ENCODE data around the gene ATF4. TPM values are rescaled to one million over a fixed set of nuclear protein-coding genes. Genes with fewer than 3 reads are reported as not detected.

ATF4 gene
- total and polyA plus RNA-seq, 7 experiments from 2014 or later: 68.9 to 293 (median 243) TPM

DNA sequence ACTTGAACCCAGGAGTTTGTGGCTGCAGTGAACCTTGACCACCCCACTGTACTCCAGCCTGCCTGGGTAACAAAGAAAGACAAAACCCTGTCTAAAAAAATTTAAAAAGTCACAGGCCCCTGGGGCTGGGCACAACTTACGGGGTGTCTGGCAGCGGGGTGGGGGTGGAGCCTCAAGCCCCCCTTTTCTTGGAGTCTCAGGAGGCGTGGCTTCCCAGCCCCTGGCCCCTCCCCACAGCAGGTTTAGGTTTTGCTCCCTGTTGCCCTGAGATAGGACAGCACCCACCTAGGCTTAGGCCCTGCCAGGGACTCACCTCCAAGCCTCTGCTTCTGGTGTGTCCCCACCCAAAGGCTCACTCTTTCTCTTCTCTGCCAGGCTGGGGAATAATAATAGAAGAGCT lies 41.1 kb upstream of the ATF4 start:
- Mint-ChIP-seq H3K4me3 (no peak overlapping the region), H3K9me3 (no peaks in the 10 kb centered on the region), H3K27me3 (no peaks in the 10 kb centered on the region), H3K36me3 (no peaks in the 10 kb centered on the region), H3K27ac (no peak overlapping the region), H3K4me1 (peaks cover 0 to 5% (median 0%) of the 10 kb centered on the region in 7 donors)
- no peak overlapping the region for H3K4me3 ChIP-seq (ENCODE audit: low read length)
- H3K36me3 ChIP-seq (ENCODE audit: control insufficient read depth in 2 of 3, insufficient read depth in 3 of 3, low read length in 3 of 3): no peaks in the 10 kb centered on the region
- intact Hi-C loops (cut with micrococcal nuclease): no loop called here
- DNase-seq: no peak
- no peaks in the 10 kb centered on the region for H3K9me3 ChIP-seq (ENCODE audit: control insufficient read depth in 2 of 3, low read length in 3 of 3)
- no peak for ATAC-seq
- ChIA-PET POLR2A (interaction anchor here (1.3 to 1.5 kb wide), 2 partner anchors 11 to 14 kb away, joined by 3 to 4 read pairs; no protein-coding TSS in a partner anchor), CTCF (interaction anchor here (1.0 to 1.2 kb wide), 2 partner anchors 11 to 15 kb away, joined by 3 to 4 read pairs; no protein-coding TSS in a partner anchor)
- H3K4me1 ChIP-seq (ENCODE audit: control insufficient read depth in 2 of 2, insufficient read depth in 2 of 2, low read length in 2 of 2): no peaks in the 10 kb centered on the region
- H3K27me3 ChIP-seq (ENCODE audit: control insufficient read depth in 2 of 2, insufficient read depth in 2 of 2, low read length in 2 of 2): no peaks in the 10 kb centered on the region
- no peak overlapping the region for H3K27ac ChIP-seq (ENCODE audit: low read depth, low read length)

DNA sequence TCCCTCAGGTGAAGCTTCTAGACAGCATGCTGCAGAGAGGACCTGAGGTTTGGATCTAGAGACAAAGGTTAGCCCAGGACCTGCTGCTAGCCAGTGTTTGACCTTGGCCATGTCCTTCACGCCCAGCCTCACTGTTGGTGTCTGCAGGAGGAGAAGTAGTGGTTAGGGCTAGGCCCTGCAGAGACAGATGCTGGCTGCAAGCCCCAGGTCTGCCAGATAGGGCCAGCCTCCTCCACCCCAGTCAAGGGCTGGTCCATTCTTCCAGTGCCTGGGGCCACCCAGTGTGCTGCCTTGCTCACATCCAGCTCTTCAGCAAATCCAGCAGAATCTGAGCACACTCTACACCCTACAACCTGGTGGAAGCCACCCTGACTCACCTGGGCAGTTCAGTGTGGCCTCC lies 39.8 kb upstream of the ATF4 start:
- H3K9me3 Mint-ChIP-seq: no peaks in the 10 kb centered on the region
- no peaks in the 10 kb centered on the region for H3K36me3 Mint-ChIP-seq
- H3K4me1 Mint-ChIP-seq: peaks cover 0 to 5% (median 0%) of the 10 kb centered on the region in 7 donors
- Histone ChIP-seq H3K4me3 (ENCODE audit: low read length) (no peak overlapping the region), H3K4me1 (ENCODE audit: control insufficient read depth in 2 of 2, insufficient read depth in 2 of 2, low read length in 2 of 2) (no peaks in the 10 kb centered on the region), H3K27me3 (ENCODE audit: control insufficient read depth in 2 of 2, insufficient read depth in 2 of 2, low read length in 2 of 2) (no peaks in the 10 kb centered on the region), H3K9me3 (ENCODE audit: control insufficient read depth in 2 of 3, low read length in 3 of 3) (no peaks in the 10 kb centered on the region), H3K36me3 (ENCODE audit: control insufficient read depth in 2 of 3, insufficient read depth in 3 of 3, low read length in 3 of 3) (no peaks in the 10 kb centered on the region), H3K27ac (ENCODE audit: low read depth, low read length) (no peak overlapping the region)
- DNase-seq: no peak
- H3K27ac Mint-ChIP-seq: no peak overlapping the region
- H3K4me3 Mint-ChIP-seq: no peak overlapping the region
- intact Hi-C loops (cut with micrococcal nuclease): no loop called here
- POLR2A ChIA-PET: no interaction called here
- CTCF ChIA-PET: no interaction called here
- ATAC-seq: no peak
- peaks cover 0 to 2% (median 0%) of the 10 kb centered on the region in 5 donors for H3K27me3 Mint-ChIP-seq

DNA sequence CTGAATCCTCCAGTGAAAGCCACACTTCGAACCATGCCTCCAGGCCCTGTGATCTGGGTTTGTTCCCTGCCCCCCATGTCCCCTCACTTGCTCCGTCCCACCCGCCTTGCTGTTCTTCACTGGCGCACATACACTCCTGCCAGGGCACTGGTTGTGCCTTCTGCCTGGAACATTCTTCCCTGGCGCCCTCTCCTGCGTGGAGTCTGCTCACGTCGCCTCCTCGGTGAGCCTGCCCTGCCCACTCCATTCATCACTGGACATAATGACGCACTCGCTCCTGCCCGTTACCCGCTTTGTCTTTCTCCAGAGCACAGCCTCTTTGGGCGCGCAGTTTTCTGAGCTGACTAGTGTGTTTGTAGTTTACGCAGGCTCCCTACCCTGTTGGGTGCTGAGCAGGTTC lies 39.3 kb upstream of the ATF4 start:
- no peaks in the 10 kb centered on the region for H3K36me3 ChIP-seq (ENCODE audit: control insufficient read depth in 2 of 3, insufficient read depth in 3 of 3, low read length in 3 of 3)
- Mint-ChIP-seq H3K4me1 (peaks cover 0 to 5% (median 0%) of the 10 kb centered on the region in 7 donors), H3K36me3 (no peaks in the 10 kb centered on the region), H3K4me3 (no peak overlapping the region), H3K27ac (no peak overlapping the region), H3K9me3 (no peaks in the 10 kb centered on the region), H3K27me3 (peaks cover 0 to 2% (median 0%) of the 10 kb centered on the region in 5 donors)
- ATAC-seq (no peak), DNase-seq (no peak)
- H3K27ac ChIP-seq (ENCODE audit: low read depth, low read length): no peak overlapping the region
- POLR2A ChIA-PET: no interaction called here
- CTCF ChIA-PET: no interaction called here
- no peak overlapping the region for H3K4me3 ChIP-seq (ENCODE audit: low read length)
- H3K9me3 ChIP-seq (ENCODE audit: control insufficient read depth in 2 of 3, low read length in 3 of 3): no peaks in the 10 kb centered on the region
- intact Hi-C loops (cut with micrococcal nuclease): no loop called here
- H3K27me3 ChIP-seq (ENCODE audit: control insufficient read depth in 2 of 2, insufficient read depth in 2 of 2, low read length in 2 of 2): no peaks in the 10 kb centered on the region
- H3K4me1 ChIP-seq (ENCODE audit: control insufficient read depth in 2 of 2, insufficient read depth in 2 of 2, low read length in 2 of 2): no peaks in the 10 kb centered on the region

DNA sequence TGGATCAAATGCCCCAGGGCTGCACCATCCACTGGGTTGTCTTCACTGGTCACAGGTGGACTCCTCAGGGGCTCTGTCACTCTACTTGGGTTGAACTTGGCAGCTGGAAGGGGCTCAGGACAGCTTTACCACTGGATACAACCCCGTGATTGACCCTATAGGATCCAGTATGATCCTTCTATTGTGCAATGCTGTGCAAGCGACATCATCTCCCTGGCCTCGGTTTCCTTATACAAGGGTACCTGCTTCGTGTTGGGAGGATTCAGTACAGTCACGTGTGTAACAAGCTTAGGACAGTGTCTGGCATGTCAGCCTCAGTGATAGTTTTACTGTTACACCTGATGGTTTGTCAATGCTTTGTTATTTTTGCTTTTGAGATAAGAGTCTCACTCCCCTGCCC lies 38.8 kb upstream of the ATF4 start:
- intact Hi-C loops (cut with micrococcal nuclease): no loop called here
- H3K4me3 Mint-ChIP-seq: no peak overlapping the region
- Histone ChIP-seq H3K9me3 (ENCODE audit: control insufficient read depth in 2 of 3, low read length in 3 of 3) (no peaks in the 10 kb centered on the region), H3K36me3 (ENCODE audit: control insufficient read depth in 2 of 3, insufficient read depth in 3 of 3, low read length in 3 of 3) (no peaks in the 10 kb centered on the region), H3K27me3 (ENCODE audit: control insufficient read depth in 2 of 2, insufficient read depth in 2 of 2, low read length in 2 of 2) (no peaks in the 10 kb centered on the region), H3K4me3 (ENCODE audit: low read length) (no peak overlapping the region), H3K27ac (ENCODE audit: low read depth, low read length) (no peak overlapping the region), H3K4me1 (ENCODE audit: control insufficient read depth in 2 of 2, insufficient read depth in 2 of 2, low read length in 2 of 2) (no peaks in the 10 kb centered on the region)
- POLR2A ChIA-PET: no interaction called here
- no peaks in the 10 kb centered on the region for H3K9me3 Mint-ChIP-seq
- H3K27me3 Mint-ChIP-seq: peaks cover 0 to 2% (median 0%) of the 10 kb centered on the region in 5 donors
- DNase-seq (no peak), ATAC-seq (no peak)
- no peaks in the 10 kb centered on the region for H3K36me3 Mint-ChIP-seq
- peaks cover 0 to 5% (median 0%) of the 10 kb centered on the region in 7 donors for H3K4me1 Mint-ChIP-seq
- CTCF ChIA-PET: interaction anchor here (0.7 kb wide), 1 partner anchor 14 kb away, joined by 3 read pairs; no protein-coding TSS in a partner anchor
- H3K27ac Mint-ChIP-seq: no peak overlapping the region

DNA sequence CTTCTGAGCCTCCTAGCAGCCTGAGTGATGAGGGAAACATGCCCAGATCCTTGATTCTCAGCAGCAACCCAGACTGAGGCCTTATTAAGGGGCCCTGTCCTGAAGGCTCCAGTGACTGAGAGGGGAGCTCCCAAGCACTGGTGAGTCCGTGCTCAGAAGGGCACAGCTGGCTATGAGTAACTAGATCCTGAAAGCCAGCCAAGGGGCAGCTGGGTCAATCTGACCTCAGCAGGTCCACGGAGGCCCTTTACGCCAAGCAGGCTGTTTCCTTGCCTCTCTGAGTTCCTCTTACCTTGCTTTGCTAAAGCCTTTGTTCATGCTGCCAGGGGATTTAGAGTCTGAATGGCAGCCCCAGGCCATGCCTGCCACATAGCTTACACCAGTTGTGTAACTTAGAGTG lies 37.6 kb upstream of the ATF4 start:
- Histone ChIP-seq H3K9me3 (ENCODE audit: control insufficient read depth in 2 of 3, low read length in 3 of 3) (no peaks in the 10 kb centered on the region), H3K4me3 (ENCODE audit: low read length) (no peak overlapping the region), H3K4me1 (ENCODE audit: control insufficient read depth in 2 of 2, insufficient read depth in 2 of 2, low read length in 2 of 2) (no peaks in the 10 kb centered on the region), H3K27ac (ENCODE audit: low read depth, low read length) (no peak overlapping the region), H3K36me3 (ENCODE audit: control insufficient read depth in 2 of 3, insufficient read depth in 3 of 3, low read length in 3 of 3) (no peaks in the 10 kb centered on the region), H3K27me3 (ENCODE audit: control insufficient read depth in 2 of 2, insufficient read depth in 2 of 2, low read length in 2 of 2) (no peaks in the 10 kb centered on the region)
- H3K4me3 Mint-ChIP-seq: no peak overlapping the region
- H3K27me3 Mint-ChIP-seq: peaks cover 0 to 2% (median 0%) of the 10 kb centered on the region in 5 donors
- no peak overlapping the region for H3K27ac Mint-ChIP-seq
- DNase-seq (no peak), ATAC-seq (no peak)
- intact Hi-C loops (cut with micrococcal nuclease): no loop called here
- ChIA-PET CTCF (no interaction called here), POLR2A (no interaction called here)
- no peaks in the 10 kb centered on the region for H3K36me3 Mint-ChIP-seq
- peaks cover 0 to 5% (median 0%) of the 10 kb centered on the region in 7 donors for H3K4me1 Mint-ChIP-seq
- H3K9me3 Mint-ChIP-seq: no peaks in the 10 kb centered on the region

DNA sequence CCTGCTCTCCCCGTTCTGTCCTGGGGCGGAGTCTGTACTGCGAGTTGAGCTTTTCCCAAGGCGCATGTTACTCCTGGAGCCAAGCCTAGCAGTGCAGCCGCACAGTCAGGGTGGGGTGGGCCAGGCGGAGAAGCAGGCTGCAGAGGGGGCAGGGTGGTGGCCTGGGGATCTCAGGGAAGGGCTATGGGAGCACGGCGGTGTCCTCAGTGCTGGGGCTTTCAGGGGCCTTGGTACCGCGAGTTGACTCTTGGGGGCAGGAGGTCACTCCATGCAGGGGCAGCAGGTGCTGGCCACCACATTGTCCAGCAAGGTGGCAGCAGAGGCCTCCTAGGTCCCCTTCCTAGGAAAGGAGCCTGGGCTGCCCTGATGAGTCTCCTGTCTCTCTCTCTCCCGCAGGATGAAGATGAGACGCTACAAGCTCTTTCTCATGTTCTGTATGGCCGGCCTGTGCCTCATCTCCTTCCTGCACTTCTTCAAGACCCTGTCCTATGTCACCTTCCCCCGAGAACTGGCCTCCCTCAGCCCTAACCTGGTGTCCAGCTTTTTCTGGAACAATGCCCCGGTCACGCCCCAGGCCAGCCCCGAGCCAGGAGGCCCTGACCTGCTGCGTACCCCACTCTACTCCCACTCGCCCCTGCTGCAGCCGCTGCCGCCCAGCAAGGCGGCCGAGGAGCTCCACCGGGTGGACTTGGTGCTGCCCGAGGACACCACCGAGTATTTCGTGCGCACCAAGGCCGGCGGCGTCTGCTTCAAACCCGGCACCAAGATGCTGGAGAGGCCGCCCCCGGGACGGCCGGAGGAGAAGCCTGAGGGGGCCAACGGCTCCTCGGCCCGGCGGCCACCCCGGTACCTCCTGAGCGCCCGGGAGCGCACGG lies 33.2 kb upstream of the ATF4 start:
- Histone ChIP-seq H3K9me3 (ENCODE audit: control insufficient read depth in 2 of 3, low read length in 3 of 3) (no peaks in the 10 kb centered on the region), H3K27ac (ENCODE audit: low read depth, low read length) (no peak overlapping the region), H3K4me3 (ENCODE audit: low read length) (no peak overlapping the region), H3K4me1 (ENCODE audit: control insufficient read depth in 2 of 2, insufficient read depth in 2 of 2, low read length in 2 of 2) (no peaks in the 10 kb centered on the region), H3K27me3 (ENCODE audit: control insufficient read depth in 2 of 2, insufficient read depth in 2 of 2, low read length in 2 of 2) (no peaks in the 10 kb centered on the region), H3K36me3 (ENCODE audit: control insufficient read depth in 2 of 3, insufficient read depth in 3 of 3, low read length in 3 of 3) (no peaks in the 10 kb centered on the region)
- ChIA-PET CTCF (no interaction called here), POLR2A (interaction anchor here (1.0 kb wide), 1 partner anchor 599 kb away, joined by 3 read pairs; no protein-coding TSS in a partner anchor)
- DNase-seq: no peak
- Mint-ChIP-seq H3K4me3 (no peak overlapping the region), H3K27ac (peak overlapping the region in 1 of 9 donors; percentile 59), H3K27me3 (peaks cover 0 to 2% (median 0%) of the 10 kb centered on the region in 5 donors), H3K4me1 (peaks cover 6 to 10% (median 6%) of the 10 kb centered on the region in 7 donors), H3K9me3 (no peaks in the 10 kb centered on the region), H3K36me3 (no peaks in the 10 kb centered on the region)
- intact Hi-C loops (cut with micrococcal nuclease): no loop called here
- no peak for ATAC-seq
